Prostate gland (tissue), 2 donors: ENCODE data around the gene ABCC3. TPM values are rescaled to one million over a fixed set of nuclear protein-coding genes. Genes with fewer than 3 reads are reported as not detected.

Experiments
- DNase-seq: peaks from one replicate; pipeline ENCODE4 v3.0.0-alpha.2; 2019; ENCODE audit warnings: low spot score
- H3K27ac ChIP-seq, 2 donors: fragments of 200-600 bp; sonication (generic); 2 replicates each; pipeline ENCODE4 v1.5.1; 2017 to 2019
- H3K27me3 ChIP-seq: fragments of 200-600 bp; sonication (generic); replicated peaks from 2 replicates; pipeline ENCODE4 v1.5.1; 2019; ENCODE audit not compliant: insufficient read depth
- H3K36me3 ChIP-seq, 2 donors: fragments of 200-600 bp; sonication (generic); 1 replicate in 1 of 2; 2 replicates in 1 of 2; pipeline versions ENCODE4 v1.5.1 to v1.8.1; 2017 to 2019
- H3K4me1 ChIP-seq: fragments of 200-600 bp; sonication (generic); replicated peaks from 2 replicates; pipeline ENCODE4 v1.5.1; 2019
- H3K4me3 ChIP-seq, 2 donors: fragments of 200-600 bp; sonication (generic); 2 replicates each; pipeline ENCODE4 v1.5.1; 2017 to 2019
- H3K9me3 ChIP-seq: fragments of 200-600 bp; sonication (generic); 2 replicates; pipeline ENCODE4 v1.5.1; 2017
- CTCF ChIP-seq, 4 experiments: fragments of 200-600 bp in 2 of 4; fragments of 450-650 bp in 2 of 4; sonication (generic) in 2 of 4; IDR thresholded peaks; 1 replicate in 3 of 4; 2 replicates in 1 of 4; pipeline ENCODE4 v1.5.1; 2016 to 2019; ENCODE audit warnings: antibody characterized with exemption in 4 of 4, mild to moderate bottlenecking in 2 of 4, moderate library complexity in 2 of 4
- POLR2A ChIP-seq: fragments of 450-650 bp; IDR thresholded peaks from one replicate; pipeline ENCODE4 v1.6.1; 2016; ENCODE audit warnings: antibody characterized with exemption, mild to moderate bottlenecking
- POLR2AphosphoS5 ChIP-seq: sonication (generic); formaldehyde crosslinking; IDR thresholded peaks from one replicate; pipeline ENCODE4 v1.6.1; 2017; ENCODE audit warnings: antibody characterized with exemption
- WGBS: methylation state at CpG from one replicate; pipeline ENCODE4 v1.1.5; 2018; 5-methylcytosine and 5-hydroxymethylcytosine counted together
- intact Hi-C: fragments of 100-400 bp; cut with DNase I; formaldehyde crosslinking; loops from one replicate; pipeline ENCODE4 v1.14.2; 2022
- total RNA-seq, 2 donors: library from RNA; depleted of rRNA; stranded (reverse); fragments of >200 nt; gene quantifications; one replicate each; pipeline ENCODE4 v1.1.0, GENCODE V29; 2016

ABCC3 gene
- total RNA-seq, 2 donors from 2014 or later = 65.9 to 66.1 TPM

- intact Hi-C loops = no loop called here
- Histone ChIP-seq H3K9me3 (no peaks in the 10 kb centered on the region), H3K4me1 (peaks cover 13% of the 10 kb centered on the region), H3K27ac (no peak overlapping the region), H3K36me3 (no peaks in the 10 kb centered on the region), H3K4me3 (no peak overlapping the region), H3K27me3 (no peaks in the 10 kb centered on the region)
- DNase-seq = no peak
- TF ChIP-seq CTCF (IDR thresholded peaks at IDR 0.05) = no peak
- TF ChIP-seq POLR2A = no peak
- no peak for TF ChIP-seq POLR2AphosphoS5
- 94% methylated on average over 7 of the region's 7 CpGs for WGBS
These were observed 2.1 kb downstream of the ABCC3 start for GRCh38 chr17:50636804-50637195.

- Histone ChIP-seq H3K9me3 (no peaks in the 10 kb centered on the region), H3K27ac (peak overlapping the region in 1 of 2 donors; percentile 59), H3K4me1 (peaks cover 13% of the 10 kb centered on the region), H3K4me3 (no peak overlapping the region), H3K27me3 (no peaks in the 10 kb centered on the region), H3K36me3 (no peaks in the 10 kb centered on the region)
- no peak for TF ChIP-seq POLR2A
- no peak for TF ChIP-seq CTCF (IDR thresholded peaks at IDR 0.05)
- WGBS = 68% methylated on average over 7 of the region's 7 CpGs
- no peak for DNase-seq
- intact Hi-C loops = no loop called here
These were observed 3.3 kb downstream of the ABCC3 start for GRCh38 chr17:50637829-50638605.

GRCh38 chr17:50638606-50638965, 3.9 kb downstream of the ABCC3 start:
- Histone ChIP-seq H3K27me3 (no peaks in the 10 kb centered on the region), H3K27ac (peak overlapping the region; percentile 49 to 59), H3K9me3 (no peaks in the 10 kb centered on the region), H3K4me3 (no peak overlapping the region), H3K4me1 (peaks cover 13% of the 10 kb centered on the region), H3K36me3 (no peaks in the 10 kb centered on the region)
- intact Hi-C loops = no loop called here
- DNase-seq = no peak
- 60% methylated on average over 2 of the region's 2 CpGs for WGBS
- TF ChIP-seq CTCF (IDR thresholded peaks at IDR 0.05) (no peak), POLR2AphosphoS5 (no peak), POLR2A (no peak)

- no peaks in the 10 kb centered on the region for H3K27me3 ChIP-seq
- H3K36me3 ChIP-seq = no peaks in the 10 kb centered on the region
- TF ChIP-seq POLR2AphosphoS5 (peak; percentile 92), POLR2A (no peak), CTCF (IDR thresholded peaks at IDR 0.05) (no peak)
- intact Hi-C loops = no loop called here
- WGBS = 11% methylated on average over 9 of the region's 9 CpGs
- peak overlapping the region; percentile 49 to 59 for H3K27ac ChIP-seq
- no peaks in the 10 kb centered on the region for H3K9me3 ChIP-seq
- DNase-seq = peak; percentile 96
- no peak overlapping the region for H3K4me3 ChIP-seq
- H3K4me1 ChIP-seq = peaks cover 13% of the 10 kb centered on the region
These were observed 4.5 kb downstream of the ABCC3 start for GRCh38 chr17:50638966-50639713.
